A549 (cell line): ENCODE measurements around the gene CCDC124.

Experiments used
- CTCF ChIP-seq: fragments of >200 bp; sonication (Bioruptor Twin); formaldehyde crosslinking; IDR thresholded peaks from 3 replicates; pipeline ENCODE4 v1.5.1; 2016
- KDM5A ChIP-seq: fragments of 200-600 bp; sonication (generic); IDR thresholded peaks from 2 replicates; pipeline ENCODE4 v1.6.1; 2016; ENCODE audit warnings: antibody characterized with exemption, mild to moderate bottlenecking
- POLR2A ChIP-seq: IDR thresholded peaks from 2 replicates; pipeline ENCODE4 v1.6.1; 2012; ENCODE audit warnings: mild to moderate bottlenecking, low read length
- RCOR1 ChIP-seq: fragments of 150-350 bp; IDR thresholded peaks from 2 replicates; pipeline ENCODE4 v1.6.1; 2014; ENCODE audit warnings: antibody characterized with exemption, low read length, low read depth
- USF2 ChIP-seq: fragments of 450-650 bp; IDR thresholded peaks from 2 replicates; pipeline ENCODE4 v1.6.1; 2014; ENCODE audit warnings: antibody characterized with exemption

GRCh38 chr19:17947815-17948513 is 15.1 kb downstream of the CCDC124 start:
- no peak for TF ChIP-seq CTCF
- no peak for TF ChIP-seq POLR2A
- TF ChIP-seq USF2 = no peak
- TF ChIP-seq KDM5A = no peak
- TF ChIP-seq RCOR1 = no peak
